Lower lobe of right lung (tissue), 2 donors: ENCODE data around the gene CTSA. TPM values are rescaled to one million over a fixed set of nuclear protein-coding genes. Genes with fewer than 3 reads are reported as not detected.

Experiments
- ATAC-seq, 2 donors: fragments of 200-7000 bp; cut with Tn5 transposase; one replicate each; pipeline ENCODE4 v1.9.1; 2020 to 2022; ENCODE audit warnings: mild to moderate bottlenecking in 2 of 2, moderate library complexity in 2 of 2
- DNase-seq: peaks from one replicate; pipeline ENCODE4 v3.0.0-alpha.2; 2020
- H3K27ac ChIP-seq: fragments of 200-600 bp; one replicate; pipeline ENCODE4 v1.8.0; 2022
- H3K27me3 ChIP-seq: fragments of 200-600 bp; one replicate; pipeline ENCODE4 v1.8.0; 2022; ENCODE audit warnings: low read depth
- H3K36me3 ChIP-seq: fragments of 200-600 bp; one replicate; pipeline ENCODE4 v1.8.0; 2022; ENCODE audit warnings: mild to moderate bottlenecking
- H3K4me1 ChIP-seq: fragments of 200-600 bp; one replicate; pipeline ENCODE4 v1.8.0; 2022
- H3K4me3 ChIP-seq: fragments of 200-600 bp; one replicate; pipeline ENCODE4 v1.8.0; 2022; ENCODE audit warnings: mild to moderate bottlenecking
- H3K9me3 ChIP-seq: fragments of 200-600 bp; one replicate; pipeline ENCODE4 v1.8.0; 2022
- intact Hi-C: fragments of 100-400 bp; cut with DNase I; formaldehyde crosslinking; loops from one replicate; pipeline ENCODE4 v1.11.0; 2022
- total RNA-seq: library from RNA; stranded (reverse); fragmentation: NEBNext Ultra II Directional; extraction: Animal tissue kit (Norgen Biotek cat#: 25700); gene quantifications from one replicate; pipeline ENCODE4 v1.2.1, GENCODE V29; 2021
- TF ChIP-seq, protein P1 (sequence below): fragments of 200-600 bp; IDR thresholded peaks from one replicate; pipeline ENCODE4 v1.8.0; 2022; ENCODE audit warnings: antibody characterized with exemption, mild to moderate bottlenecking
- donor health status: DM: no; HTN: yes; CAD: no; lungs with severe emphysema.

The CTSA gene
- total RNA-seq, 1 donor from 2014 or later = 185 TPM

DNA sequence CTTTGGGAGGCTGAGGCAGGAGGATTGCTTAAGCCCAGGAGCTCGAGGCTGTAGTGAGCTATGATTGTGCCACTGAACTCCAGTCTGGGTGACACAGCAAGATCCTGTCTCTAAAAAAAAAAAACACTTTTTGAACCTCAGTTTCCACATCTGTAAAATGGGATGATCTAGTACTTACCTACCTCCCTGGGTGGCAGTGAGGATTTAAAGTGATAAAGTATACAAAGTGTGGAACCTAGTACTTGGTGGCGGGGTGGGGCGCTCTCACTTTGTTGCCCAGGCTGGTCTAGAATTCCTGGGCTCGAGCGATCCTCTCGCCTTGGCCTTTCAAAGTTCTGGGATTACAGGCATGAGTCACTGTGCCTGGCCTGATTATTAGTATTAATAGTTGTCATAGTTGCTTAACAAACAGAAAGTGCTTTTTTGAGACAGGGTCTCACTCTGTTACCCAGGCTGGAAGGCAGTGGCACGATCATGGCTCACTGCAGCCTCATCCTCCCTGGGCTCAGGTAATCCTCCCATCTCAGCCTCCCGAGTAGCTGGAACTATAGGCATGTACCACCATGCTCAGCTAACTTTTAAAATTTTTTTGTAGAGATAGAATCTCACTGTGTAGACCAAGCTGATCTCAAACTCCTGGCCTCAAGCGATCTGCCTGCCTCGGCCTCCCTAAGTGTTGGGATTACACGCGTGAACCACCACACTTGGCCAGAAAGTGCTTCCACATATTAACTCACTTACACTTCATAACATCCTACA lies 27.8 kb downstream of the CTSA start:
- Histone ChIP-seq H3K4me1 (peaks cover 63% of the 10 kb centered on the region), H3K27me3 (no peaks in the 10 kb centered on the region), H3K27ac (peak overlapping the region; percentile 69), H3K36me3 (no peaks in the 10 kb centered on the region), H3K9me3 (no peaks in the 10 kb centered on the region), H3K4me3 (no peak overlapping the region)
- no peak for ATAC-seq
- DNase-seq = no peak
- TF ChIP-seq, protein P1, sequence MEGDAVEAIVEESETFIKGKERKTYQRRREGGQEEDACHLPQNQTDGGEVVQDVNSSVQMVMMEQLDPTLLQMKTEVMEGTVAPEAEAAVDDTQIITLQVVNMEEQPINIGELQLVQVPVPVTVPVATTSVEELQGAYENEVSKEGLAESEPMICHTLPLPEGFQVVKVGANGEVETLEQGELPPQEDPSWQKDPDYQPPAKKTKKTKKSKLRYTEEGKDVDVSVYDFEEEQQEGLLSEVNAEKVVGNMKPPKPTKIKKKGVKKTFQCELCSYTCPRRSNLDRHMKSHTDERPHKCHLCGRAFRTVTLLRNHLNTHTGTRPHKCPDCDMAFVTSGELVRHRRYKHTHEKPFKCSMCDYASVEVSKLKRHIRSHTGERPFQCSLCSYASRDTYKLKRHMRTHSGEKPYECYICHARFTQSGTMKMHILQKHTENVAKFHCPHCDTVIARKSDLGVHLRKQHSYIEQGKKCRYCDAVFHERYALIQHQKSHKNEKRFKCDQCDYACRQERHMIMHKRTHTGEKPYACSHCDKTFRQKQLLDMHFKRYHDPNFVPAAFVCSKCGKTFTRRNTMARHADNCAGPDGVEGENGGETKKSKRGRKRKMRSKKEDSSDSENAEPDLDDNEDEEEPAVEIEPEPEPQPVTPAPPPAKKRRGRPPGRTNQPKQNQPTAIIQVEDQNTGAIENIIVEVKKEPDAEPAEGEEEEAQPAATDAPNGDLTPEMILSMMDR = no peak
- intact Hi-C loops = no loop called here

- Histone ChIP-seq H3K9me3 (no peaks in the 10 kb centered on the region), H3K27ac (peak overlapping the region; percentile 69), H3K27me3 (no peaks in the 10 kb centered on the region), H3K36me3 (no peaks in the 10 kb centered on the region), H3K4me1 (peaks cover 68% of the 10 kb centered on the region), H3K4me3 (no peak overlapping the region)
- intact Hi-C loops = no loop called here
- TF ChIP-seq, protein P1 = no peak
- ATAC-seq = peak in 1 of 2 donors; percentile 34
- DNase-seq = no peak
Observed at GRCh38 chr20:45919542-45920399, 28.6 kb downstream of the CTSA start.

- H3K9me3 ChIP-seq = no peaks in the 10 kb centered on the region
- intact Hi-C loops = no loop called here
- H3K27me3 ChIP-seq = no peaks in the 10 kb centered on the region
- ATAC-seq (no peak), DNase-seq (no peak)
- H3K4me1 ChIP-seq = peaks cover 69% of the 10 kb centered on the region
- TF ChIP-seq, protein P1 = no peak
- peak overlapping the region; percentile 69 for H3K27ac ChIP-seq
- no peaks in the 10 kb centered on the region for H3K36me3 ChIP-seq
- H3K4me3 ChIP-seq = no peak overlapping the region
Observed at GRCh38 chr20:45920462-45921336, 29.6 kb downstream of the CTSA start.

- Histone ChIP-seq H3K27me3 (no peaks in the 10 kb centered on the region), H3K36me3 (no peaks in the 10 kb centered on the region), H3K27ac (no peak overlapping the region), H3K9me3 (no peaks in the 10 kb centered on the region), H3K4me3 (no peak overlapping the region), H3K4me1 (peaks cover 69% of the 10 kb centered on the region)
- intact Hi-C loops = no loop called here
- ATAC-seq (no peak), DNase-seq (no peak)
- TF ChIP-seq, protein P1 = no peak
Observed at GRCh38 chr20:45921337-45922189, 30.4 kb downstream of the CTSA start.
